Fibroblast of mammary gland (primary cell): ENCODE data around the gene NFIX.

Experiments
- DNase-seq: peaks from one replicate; pipeline ENCODE4 v3.0.0-alpha.2; 2010; ENCODE audit warnings: low read depth
- H3K4me3 ChIP-seq: 2 replicates; pipeline ENCODE4 v1.5.1; 2011; ENCODE audit warnings: low read depth, mild to moderate bottlenecking, low read length, moderate library complexity; ENCODE audit not compliant: control insufficient read depth
- CTCF ChIP-seq: conservative IDR thresholded peaks from 2 replicates; pipeline ENCODE4 v1.5.1; 2011; ENCODE audit warnings: low read depth, low read length, inconsistent platforms; ENCODE audit not compliant: control insufficient read depth, insufficient read depth

Gene NFIX

GRCh38 chr19:13122980-13123957, 128.0 kb downstream of the NFIX start:
- no peak for DNase-seq
- no peak for TF ChIP-seq CTCF
- H3K4me3 ChIP-seq: no peak overlapping the region

- no peak overlapping the region for H3K4me3 ChIP-seq
- TF ChIP-seq CTCF: no peak
- DNase-seq: peak; percentile 63
These were observed 131.8 kb downstream of the NFIX start for GRCh38 chr19:13127051-13127450.

DNA sequence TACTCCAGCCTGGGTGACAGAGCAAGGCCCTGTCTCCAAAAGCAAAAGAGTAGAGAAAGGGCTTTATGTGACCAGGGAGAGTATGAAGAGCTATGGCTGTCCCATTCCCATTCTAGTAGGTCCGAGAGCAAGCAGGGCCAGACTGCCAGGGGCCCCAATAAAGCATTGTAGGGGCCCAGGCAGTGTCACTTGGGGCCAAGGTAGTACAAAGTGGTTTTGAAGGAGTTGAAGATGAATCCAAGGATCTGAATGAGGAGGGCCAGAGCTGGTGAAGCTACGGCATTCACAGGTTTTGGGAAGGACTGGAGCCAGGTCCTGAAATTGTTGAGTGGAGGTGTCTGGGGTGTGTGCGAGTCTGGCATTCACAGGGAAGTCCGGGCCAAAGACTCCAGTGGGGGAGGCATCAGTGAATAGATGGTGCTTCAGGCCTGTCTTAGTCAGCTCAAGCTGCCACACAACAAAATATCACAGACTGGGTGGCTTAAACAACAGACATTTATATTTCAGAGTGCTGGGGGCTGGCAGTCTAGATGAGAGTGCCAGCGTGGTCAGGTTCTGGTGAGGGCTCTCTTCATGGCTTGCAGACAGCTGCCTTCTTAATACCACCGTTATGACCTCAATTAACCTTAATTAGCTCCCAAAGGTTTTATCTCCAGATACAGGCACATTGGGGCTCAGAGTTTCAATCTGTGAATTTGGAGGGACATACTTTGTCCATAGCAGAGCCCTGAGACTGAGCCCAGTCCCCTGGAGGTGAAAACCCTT, 132.7 kb downstream of the NFIX start:
- no peak for DNase-seq
- H3K4me3 ChIP-seq: no peak overlapping the region
- TF ChIP-seq CTCF: no peak

DNA sequence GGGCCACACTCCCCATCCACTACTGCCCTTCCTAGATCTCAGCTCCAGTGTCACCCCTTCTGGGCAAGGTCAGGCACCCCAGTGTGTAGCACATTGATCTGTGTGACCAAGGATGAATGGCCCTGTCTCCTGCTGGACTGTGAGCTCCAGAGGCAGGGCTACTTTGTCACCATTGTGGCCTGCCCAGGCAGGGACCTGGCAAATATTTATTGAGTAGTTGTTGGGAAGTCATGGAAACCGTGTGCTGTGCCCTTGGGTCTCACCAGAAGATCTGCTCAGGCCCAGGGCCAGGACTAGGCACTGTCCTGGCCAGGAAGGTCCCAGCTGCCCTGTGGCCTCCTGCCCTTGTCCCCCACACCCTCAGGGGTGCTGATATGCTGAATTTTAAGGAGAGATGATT, 133.3 kb downstream of the NFIX start:
- no peak for TF ChIP-seq CTCF
- H3K4me3 ChIP-seq: no peak overlapping the region

DNA sequence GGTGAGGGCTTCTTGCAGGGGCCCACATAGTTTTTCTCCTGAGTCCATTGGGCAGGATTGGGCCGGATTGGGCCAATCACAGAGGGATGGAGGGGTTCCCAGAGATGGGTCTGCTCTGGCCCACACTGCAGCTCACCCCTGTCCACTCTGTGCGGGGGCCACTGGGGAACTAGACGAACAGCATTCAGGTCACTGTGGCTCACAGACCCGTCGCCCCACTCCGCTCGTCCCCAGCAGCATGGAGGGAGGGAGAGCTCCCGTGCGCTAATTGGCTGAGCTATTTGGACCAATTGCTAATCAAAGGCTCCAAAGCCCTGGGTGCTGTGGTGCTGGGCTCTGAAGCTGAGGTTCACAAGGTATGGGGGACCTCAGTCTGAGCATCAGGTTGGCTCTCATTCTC, 134.1 kb downstream of the NFIX start:
- DNase-seq: no peak
- H3K4me3 ChIP-seq: no peak overlapping the region
- no peak for TF ChIP-seq CTCF

More for the DNA sequence above, 133.3 kb downstream of the NFIX start:
- no peak for DNase-seq

GRCh38 chr19:13130886-13131490, 135.7 kb downstream of the NFIX start:
- no peak for TF ChIP-seq CTCF
- DNase-seq: no peak
- no peak overlapping the region for H3K4me3 ChIP-seq
